GM23338 (cell line): Measurements from ENCODE around the gene ALPG.

Source experiments
- EZH2 ChIP-seq: fragments of 200-600 bp; sonication (generic); IDR thresholded peaks from one replicate; pipeline ENCODE4 v1.8.0; 2017; ENCODE audit warnings: antibody characterized with exemption, mild to moderate bottlenecking, low read depth; ENCODE audit not compliant: unreplicated experiment
- EZH2phosphoT487 ChIP-seq: fragments of 200-600 bp; sonication (generic); IDR thresholded peaks from one replicate; pipeline ENCODE4 v1.8.1; 2018; ENCODE audit warnings: antibody characterized with exemption; ENCODE audit not compliant: unreplicated experiment
- TF ChIP-seq, protein P1 (sequence below), 2 experiments: fragments of 200-600 bp in 1 of 2; sonication (generic) in 1 of 2; conservative IDR thresholded peaks; 2 replicates each; pipeline versions ENCODE4 v1.5.1 to v1.6.1; 2016 to 2017; ENCODE audit warnings: antibody characterized with exemption in 2 of 2, low read depth in 2 of 2, mild to moderate bottlenecking in 2 of 2, moderate library complexity in 1 of 2

DNA sequence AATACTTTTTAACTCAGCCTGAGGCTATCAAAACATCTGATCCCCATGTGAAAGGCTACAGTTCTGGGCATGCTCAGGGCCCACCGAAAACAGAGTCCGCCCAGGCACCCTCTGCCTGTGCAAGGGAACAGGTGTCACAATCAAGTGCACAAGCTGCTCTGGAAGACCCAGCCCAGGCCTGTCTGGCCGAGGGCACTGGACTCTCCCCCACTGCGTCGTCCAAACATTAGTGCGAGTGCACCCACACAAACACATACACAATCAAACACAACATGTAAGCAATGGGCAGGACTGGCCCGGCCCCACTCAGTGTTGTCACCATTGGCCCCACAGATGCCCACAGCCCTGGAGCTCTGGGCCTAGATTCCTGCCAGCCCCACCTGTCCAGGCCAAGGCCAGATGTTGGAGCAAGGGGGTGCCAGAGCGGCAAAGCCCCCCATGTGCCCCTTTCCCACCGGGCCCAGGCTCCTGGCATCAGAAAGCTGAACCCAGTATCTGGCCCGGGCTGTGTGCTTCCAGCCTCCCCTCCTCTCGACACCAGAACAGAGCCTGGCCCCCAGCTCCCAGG, 617 bp upstream of the ALPG start:
- TF ChIP-seq EZH2: no peak
- TF ChIP-seq, protein P1, sequence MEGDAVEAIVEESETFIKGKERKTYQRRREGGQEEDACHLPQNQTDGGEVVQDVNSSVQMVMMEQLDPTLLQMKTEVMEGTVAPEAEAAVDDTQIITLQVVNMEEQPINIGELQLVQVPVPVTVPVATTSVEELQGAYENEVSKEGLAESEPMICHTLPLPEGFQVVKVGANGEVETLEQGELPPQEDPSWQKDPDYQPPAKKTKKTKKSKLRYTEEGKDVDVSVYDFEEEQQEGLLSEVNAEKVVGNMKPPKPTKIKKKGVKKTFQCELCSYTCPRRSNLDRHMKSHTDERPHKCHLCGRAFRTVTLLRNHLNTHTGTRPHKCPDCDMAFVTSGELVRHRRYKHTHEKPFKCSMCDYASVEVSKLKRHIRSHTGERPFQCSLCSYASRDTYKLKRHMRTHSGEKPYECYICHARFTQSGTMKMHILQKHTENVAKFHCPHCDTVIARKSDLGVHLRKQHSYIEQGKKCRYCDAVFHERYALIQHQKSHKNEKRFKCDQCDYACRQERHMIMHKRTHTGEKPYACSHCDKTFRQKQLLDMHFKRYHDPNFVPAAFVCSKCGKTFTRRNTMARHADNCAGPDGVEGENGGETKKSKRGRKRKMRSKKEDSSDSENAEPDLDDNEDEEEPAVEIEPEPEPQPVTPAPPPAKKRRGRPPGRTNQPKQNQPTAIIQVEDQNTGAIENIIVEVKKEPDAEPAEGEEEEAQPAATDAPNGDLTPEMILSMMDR (conservative IDR thresholded peaks at IDR 0.05; ENCODE audit: low read depth in 2 of 2): no peak
- TF ChIP-seq EZH2phosphoT487: no peak
